ENCODE results near the gene ROR2. TPM values are rescaled to one million over a fixed set of nuclear protein-coding genes. Genes with fewer than 3 reads are reported as not detected.

Gene ROR2
- total RNA-seq, 1 donor, result 13.8 TPM

DNA sequence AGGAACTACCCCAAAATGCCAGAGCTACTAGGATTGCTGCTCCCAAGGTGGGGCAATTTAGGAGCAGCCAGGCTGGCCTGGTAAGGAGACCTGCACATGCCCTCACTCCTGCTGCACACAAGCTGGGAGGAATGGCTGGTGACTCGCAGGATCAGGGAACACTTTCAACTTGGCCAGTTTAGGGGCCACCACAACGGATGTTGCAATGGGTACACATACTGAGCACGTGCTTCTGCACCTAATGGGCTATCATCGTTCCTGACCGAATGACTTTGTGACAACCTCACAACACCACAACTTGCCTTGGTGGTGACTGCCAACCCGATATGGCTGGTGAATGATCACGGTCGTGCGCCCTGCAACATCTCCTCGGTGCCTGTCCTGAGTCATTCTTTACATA, 172.0 kb downstream of the ROR2 start:
- no peak overlapping the region for H3K27ac ChIP-seq (ENCODE audit: low read depth, low read length)
- H3K4me3 ChIP-seq (ENCODE audit: insufficient read depth, low read length), result no peak overlapping the region
- peaks cover 18% of the 10 kb centered on the region for H3K4me1 ChIP-seq (ENCODE audit: insufficient read depth, low read length)
- H4K20me1 ChIP-seq (ENCODE audit: insufficient read depth, low read length), result no peaks in the 10 kb centered on the region
- H2AFZ ChIP-seq (ENCODE audit: low read length), result no peak overlapping the region
- peaks cover 2% of the 10 kb centered on the region for H3K9me3 ChIP-seq (ENCODE audit: low read depth, low read length)
- H3K79me2 ChIP-seq (ENCODE audit: insufficient read depth, low read length), result no peaks in the 10 kb centered on the region
- peaks cover 49% of the 10 kb centered on the region for H3K27me3 ChIP-seq (ENCODE audit: insufficient read depth, low read length)
- H3K4me2 ChIP-seq (ENCODE audit: insufficient read depth, low read length), result peak overlapping the region; percentile 52
- no peak for TF ChIP-seq CTCF (IDR thresholded peaks at IDR 0.05; ENCODE audit: extremely low read depth, low read depth, low read length)
- H3K36me3 ChIP-seq (ENCODE audit: insufficient read depth, low read length), result no peaks in the 10 kb centered on the region
- DNase-seq (ENCODE audit: insufficient read length, low spot score, missing footprints), result no peak

DNA sequence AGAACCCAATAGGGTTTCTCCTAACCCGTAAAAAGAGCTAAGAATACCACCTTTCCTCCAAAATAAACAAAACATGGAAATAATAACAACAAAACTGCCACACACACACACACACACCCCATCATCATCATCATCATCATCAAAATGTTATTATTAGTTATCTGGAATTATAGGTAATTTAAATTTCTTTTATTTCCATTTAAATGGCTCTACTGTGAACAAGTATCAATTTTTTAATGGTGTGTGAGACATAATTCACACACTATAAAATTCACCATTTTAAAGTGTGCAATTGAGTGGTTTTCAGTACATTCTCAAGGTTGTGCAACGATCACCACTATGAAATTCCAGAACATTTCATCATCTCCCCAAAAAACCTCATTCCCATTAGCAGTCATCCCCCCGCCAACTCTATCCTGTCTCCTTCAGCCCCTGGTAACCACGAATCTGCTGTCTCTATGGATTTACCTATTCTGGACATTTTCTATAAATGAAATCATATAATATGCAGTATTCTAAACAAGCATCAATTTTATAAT, 172.7 kb downstream of the ROR2 start:
- Histone ChIP-seq H3K4me1 (ENCODE audit: insufficient read depth, low read length) (peaks cover 18% of the 10 kb centered on the region), H3K4me2 (ENCODE audit: insufficient read depth, low read length) (peak overlapping the region; percentile 52), H2AFZ (ENCODE audit: low read length) (no peak overlapping the region), H4K20me1 (ENCODE audit: insufficient read depth, low read length) (no peaks in the 10 kb centered on the region), H3K27me3 (ENCODE audit: insufficient read depth, low read length) (peaks cover 48% of the 10 kb centered on the region), H3K9me3 (ENCODE audit: low read depth, low read length) (no peaks in the 10 kb centered on the region), H3K36me3 (ENCODE audit: insufficient read depth, low read length) (no peaks in the 10 kb centered on the region), H3K4me3 (ENCODE audit: insufficient read depth, low read length) (no peak overlapping the region), H3K79me2 (ENCODE audit: insufficient read depth, low read length) (no peaks in the 10 kb centered on the region), H3K27ac (ENCODE audit: low read depth, low read length) (no peak overlapping the region)
- no peak for DNase-seq (ENCODE audit: insufficient read length, low spot score, missing footprints)
- TF ChIP-seq CTCF (IDR thresholded peaks at IDR 0.05; ENCODE audit: extremely low read depth, low read depth, low read length), result no peak

GRCh38 chr9:91776409-91777291, 173.4 kb downstream of the ROR2 start:
- Histone ChIP-seq H3K79me2 (ENCODE audit: insufficient read depth, low read length) (no peaks in the 10 kb centered on the region), H3K27me3 (ENCODE audit: insufficient read depth, low read length) (peaks cover 48% of the 10 kb centered on the region), H2AFZ (ENCODE audit: low read length) (no peak overlapping the region), H4K20me1 (ENCODE audit: insufficient read depth, low read length) (no peaks in the 10 kb centered on the region), H3K4me1 (ENCODE audit: insufficient read depth, low read length) (peaks cover 24% of the 10 kb centered on the region), H3K4me3 (ENCODE audit: insufficient read depth, low read length) (no peak overlapping the region), H3K4me2 (ENCODE audit: insufficient read depth, low read length) (peak overlapping the region; percentile 52), H3K9me3 (ENCODE audit: low read depth, low read length) (no peaks in the 10 kb centered on the region), H3K36me3 (ENCODE audit: insufficient read depth, low read length) (no peaks in the 10 kb centered on the region), H3K27ac (ENCODE audit: low read depth, low read length) (no peak overlapping the region)
- no peak for DNase-seq (ENCODE audit: insufficient read length, low spot score, missing footprints)
- no peak for TF ChIP-seq CTCF (IDR thresholded peaks at IDR 0.05; ENCODE audit: extremely low read depth, low read depth, low read length)

GRCh38 chr9:91775708-91776028, 174.4 kb downstream of the ROR2 start:
- Histone ChIP-seq H3K27ac (ENCODE audit: low read depth, low read length) (no peak overlapping the region), H3K79me2 (ENCODE audit: insufficient read depth, low read length) (no peaks in the 10 kb centered on the region), H3K9me3 (ENCODE audit: low read depth, low read length) (no peaks in the 10 kb centered on the region), H3K36me3 (ENCODE audit: insufficient read depth, low read length) (no peaks in the 10 kb centered on the region), H3K4me1 (ENCODE audit: insufficient read depth, low read length) (peaks cover 33% of the 10 kb centered on the region), H3K4me2 (ENCODE audit: insufficient read depth, low read length) (no peak overlapping the region), H2AFZ (ENCODE audit: low read length) (no peak overlapping the region), H3K27me3 (ENCODE audit: insufficient read depth, low read length) (peaks cover 39% of the 10 kb centered on the region), H3K4me3 (ENCODE audit: insufficient read depth, low read length) (no peak overlapping the region), H4K20me1 (ENCODE audit: insufficient read depth, low read length) (no peaks in the 10 kb centered on the region)
- no peak for TF ChIP-seq CTCF (IDR thresholded peaks at IDR 0.05; ENCODE audit: extremely low read depth, low read depth, low read length)
- no peak for DNase-seq (ENCODE audit: insufficient read length, low spot score, missing footprints)

Measured in osteoblast (primary cell).